Thymus (tissue), 14 donors: Measurements from ENCODE around the gene ZNF593OS. TPM values are rescaled to one million over a fixed set of nuclear protein-coding genes. Genes with fewer than 3 reads are reported as not detected.

Experiments used
- DNase-seq, 9 donors: peaks; one replicate each; pipeline ENCODE4 v3.0.0-alpha.2; 2013; ENCODE audit warnings: low spot score in 9 of 9, low read depth in 6 of 9, missing footprints in 1 of 9
- H3K27ac ChIP-seq, 2 donors: one replicate each; pipeline ENCODE4 v1.5.1; 2013; ENCODE audit warnings: control low read depth in 1 of 2, low read depth in 1 of 2, low read length in 1 of 2, mild to moderate bottlenecking in 1 of 2, moderate library complexity in 1 of 2
- H3K27me3 ChIP-seq, 2 donors: one replicate each; pipeline ENCODE4 v1.5.1; 2013; ENCODE audit warnings: low read length in 1 of 2; ENCODE audit not compliant: control insufficient read depth in 2 of 2, insufficient read depth in 1 of 2
- H3K36me3 ChIP-seq, 2 donors: one replicate each; pipeline ENCODE4 v1.5.1; 2013; ENCODE audit warnings: low read length in 1 of 2, mild to moderate bottlenecking in 1 of 2, moderate library complexity in 1 of 2; ENCODE audit not compliant: control insufficient read depth in 2 of 2, insufficient read depth in 2 of 2
- H3K4me1 ChIP-seq, 2 donors: one replicate each; pipeline ENCODE4 v1.5.1; 2013; ENCODE audit warnings: low read length in 2 of 2; ENCODE audit not compliant: control insufficient read depth in 2 of 2, insufficient read depth in 2 of 2
- H3K4me3 ChIP-seq, 2 donors: one replicate each; pipeline ENCODE4 v1.5.1; 2013; ENCODE audit warnings: low read length in 2 of 2, control low read depth in 1 of 2, mild to moderate bottlenecking in 1 of 2
- H3K9me3 ChIP-seq, 2 donors: one replicate each; pipeline ENCODE4 v1.5.1; 2013; ENCODE audit warnings: low read length in 1 of 2, mild to moderate bottlenecking in 1 of 2; ENCODE audit not compliant: control insufficient read depth in 2 of 2, insufficient read depth in 1 of 2
- WGBS: extraction: QIAGEN DNeasy Blood & Tissue Kit; methylation state at CpG from one replicate; pipeline ENCODE4 v1.1.7; 2013; 5-methylcytosine and 5-hydroxymethylcytosine counted together
- long read RNA-seq, 10 donors: transcript quantifications; one replicate each; lab custom pipeline, GENCODE V29; 2026
- polyA plus RNA-seq: library from polyadenylated mRNA; stranded (reverse); fragments of 200-250 nt; gene quantifications from one replicate; pipeline ENCODE4 v1.2.3, GENCODE V29; 2013
- total RNA-seq: library from RNA; stranded (reverse); fragments of 120-200 nt; gene quantifications from one replicate; pipeline ENCODE4 v1.2.4, GENCODE V29; 2013
- donor health status: healthy.

The ZNF593OS gene
- not detected for total RNA-seq
- polyA plus RNA-seq = 0.87 TPM
- long read RNA-seq, donor 1 = 0 reads
- long read RNA-seq, donor 2 = 0 reads
- long read RNA-seq, donor 3 = 0 reads
- long read RNA-seq, donor 4 = 0 reads
- long read RNA-seq, donor 5, partial matches to known transcripts = 0 of 1 reads
- long read RNA-seq, donor 5, other reads (novel, unspliced or antisense) = 0 of 1 reads
- long read RNA-seq, donor 6 = 0 reads
- long read RNA-seq, donor 7 = 0 reads
- long read RNA-seq, donor 8 = 0 reads
- long read RNA-seq, donor 9 = 0 reads
- long read RNA-seq, donor 10 = 0 reads

- peaks cover 10 to 26% of the 10 kb centered on the region in 2 donors for H3K4me1 ChIP-seq
- H3K27ac ChIP-seq = no peak within 1 kb of the TSS
- WGBS = 97% methylated on average over 34 of the region's 34 CpGs
- peaks cover 0 to 18% of the 10 kb centered on the region in 2 donors for H3K27me3 ChIP-seq
- peaks cover 2 to 3% of the 10 kb centered on the region in 2 donors for H3K36me3 ChIP-seq
- H3K9me3 ChIP-seq = no peaks in the 10 kb centered on the region
- no peak for DNase-seq
- no peak within 1 kb of the TSS for H3K4me3 ChIP-seq
Measured at GRCh38 chr1:26171084-26172072, at the start of gene ZNF593OS. Gene ZNF593OS, minus strand, starts transcription at chr1:26171832. Its CDS starts 171 bp downstream, at chr1:26171661.

DNA sequence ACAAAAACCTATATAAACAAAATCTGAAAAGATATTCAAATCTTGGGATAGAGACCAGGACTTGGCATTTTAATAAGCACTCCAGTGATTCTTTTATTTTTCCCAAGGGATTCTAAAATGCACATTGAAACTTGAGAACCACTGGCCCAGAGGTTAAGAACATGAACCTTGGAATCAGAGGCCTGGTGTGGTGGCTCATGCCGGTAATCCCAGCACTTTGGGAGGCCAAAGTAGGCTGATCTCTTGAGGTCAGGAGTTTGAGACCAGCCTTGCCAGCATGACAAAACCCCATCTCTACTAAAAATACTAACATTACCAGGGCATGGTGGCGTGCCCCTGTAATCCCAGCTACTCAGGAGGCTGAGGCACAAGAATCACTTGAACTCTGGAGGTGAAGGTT is 49.5 kb upstream of the ZNF593OS start:
- WGBS = 95% methylated on average over 2 of the region's 2 CpGs

DNA sequence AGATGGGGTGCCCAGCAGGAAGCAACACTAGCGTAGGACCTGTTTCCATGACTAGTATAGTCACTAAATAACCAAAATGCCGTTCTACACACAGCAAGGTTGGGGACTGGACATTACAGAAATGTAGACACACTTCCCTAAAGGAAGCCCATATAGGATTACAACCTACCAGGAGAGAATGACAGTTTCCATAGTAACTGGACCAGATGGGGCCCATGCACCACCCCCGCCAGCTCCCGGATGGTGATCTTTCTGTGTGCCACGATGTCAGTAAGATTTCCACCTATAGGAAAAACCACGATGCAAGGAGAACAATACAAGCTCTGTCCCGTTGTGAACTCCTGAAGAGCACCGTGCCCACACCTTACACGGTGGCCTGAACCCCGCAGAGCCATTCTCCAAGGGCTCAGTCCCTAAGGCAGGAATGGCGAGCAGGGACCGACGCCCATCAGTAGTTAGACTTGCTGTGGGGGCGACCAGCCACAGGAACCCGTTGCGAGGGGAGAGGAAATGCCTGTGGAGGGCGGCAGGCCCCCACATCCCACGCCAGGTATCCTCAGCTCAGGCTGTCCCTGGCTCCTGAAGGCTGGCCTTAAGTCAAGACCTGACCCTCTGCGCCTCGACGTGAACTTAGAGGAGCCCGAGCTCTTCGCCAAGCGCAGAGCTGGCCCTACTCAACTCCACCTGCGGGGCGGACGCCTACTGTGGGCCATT is 48.7 kb upstream of the ZNF593OS start:
- no peak overlapping the region for H3K4me3 ChIP-seq
- no peak for DNase-seq
- H3K36me3 ChIP-seq = no peaks in the 10 kb centered on the region
- H3K9me3 ChIP-seq = no peaks in the 10 kb centered on the region
- 80% methylated on average over 27 of the region's 27 CpGs for WGBS
- H3K27ac ChIP-seq = no peak overlapping the region
- H3K27me3 ChIP-seq = peaks cover 10 to 42% of the 10 kb centered on the region in 2 donors
- peaks cover 2 to 3% of the 10 kb centered on the region in 2 donors for H3K4me1 ChIP-seq

More for the DNA sequence above, 49.5 kb upstream of the ZNF593OS start:
- no peaks in the 10 kb centered on the region for H3K36me3 ChIP-seq
- DNase-seq = no peak
- no peak overlapping the region for H3K27ac ChIP-seq
- H3K9me3 ChIP-seq = no peaks in the 10 kb centered on the region
- peaks cover 14 to 50% of the 10 kb centered on the region in 2 donors for H3K27me3 ChIP-seq
- no peak overlapping the region for H3K4me3 ChIP-seq
- peaks cover 4 to 8% of the 10 kb centered on the region in 2 donors for H3K4me1 ChIP-seq

- Histone ChIP-seq H3K27ac (no peak overlapping the region), H3K4me3 (no peak overlapping the region), H3K4me1 (no peaks in the 10 kb centered on the region), H3K9me3 (no peaks in the 10 kb centered on the region), H3K36me3 (no peaks in the 10 kb centered on the region), H3K27me3 (peaks cover 0 to 29% of the 10 kb centered on the region in 2 donors)
- DNase-seq = no peak
- 91% methylated on average over 11 of the region's 11 CpGs for WGBS
Measured at GRCh38 chr1:26218906-26219494, 47.4 kb upstream of the ZNF593OS start.

GRCh38 chr1:26215246-26215645 is 43.6 kb upstream of the ZNF593OS start:
- WGBS = 55% methylated on average over 3 of the region's 3 CpGs
- Histone ChIP-seq H3K27me3 (peaks cover 0 to 6% of the 10 kb centered on the region in 2 donors), H3K27ac (no peak overlapping the region), H3K4me1 (no peaks in the 10 kb centered on the region), H3K36me3 (no peaks in the 10 kb centered on the region), H3K9me3 (no peaks in the 10 kb centered on the region), H3K4me3 (no peak overlapping the region)
- DNase-seq = no peak

- H3K4me3 ChIP-seq = no peak overlapping the region
- no peak for DNase-seq
- no peaks in the 10 kb centered on the region for H3K4me1 ChIP-seq
- H3K27ac ChIP-seq = no peak overlapping the region
- no peaks in the 10 kb centered on the region for H3K36me3 ChIP-seq
- H3K9me3 ChIP-seq = no peaks in the 10 kb centered on the region
- 97% methylated on average over 6 of the region's 6 CpGs for WGBS
- peaks cover 0 to 3% of the 10 kb centered on the region in 2 donors for H3K27me3 ChIP-seq
Measured at GRCh38 chr1:26213335-26213905, 41.8 kb upstream of the ZNF593OS start.

DNA sequence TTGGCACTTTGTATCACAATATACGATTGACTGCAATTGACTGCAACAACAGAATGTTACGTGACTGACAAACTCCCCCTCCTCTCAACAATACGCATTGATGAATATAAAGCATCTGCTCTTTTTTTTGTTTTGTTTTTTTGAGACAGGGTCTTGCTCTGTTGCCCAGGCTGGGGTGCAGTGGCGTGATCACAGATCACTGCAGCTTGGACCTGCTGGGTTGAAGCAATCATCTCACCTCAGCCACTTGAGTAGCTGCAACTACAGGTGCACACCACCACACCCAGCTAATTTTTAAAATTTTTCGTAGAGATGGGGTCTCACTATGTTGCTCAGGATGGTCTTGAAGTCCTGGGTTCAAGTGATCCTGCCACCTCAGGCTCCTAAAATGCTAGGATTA is 41.1 kb upstream of the ZNF593OS start:
- DNase-seq = no peak
- Histone ChIP-seq H3K27me3 (peaks cover 0 to 3% of the 10 kb centered on the region in 2 donors), H3K9me3 (no peaks in the 10 kb centered on the region), H3K4me3 (no peak overlapping the region), H3K36me3 (no peaks in the 10 kb centered on the region), H3K27ac (no peak overlapping the region), H3K4me1 (no peaks in the 10 kb centered on the region)
- WGBS = 97% methylated on average over 5 of the region's 5 CpGs

- H3K27me3 ChIP-seq = no peaks in the 10 kb centered on the region
- no peak overlapping the region for H3K27ac ChIP-seq
- no peak overlapping the region for H3K4me3 ChIP-seq
- H3K9me3 ChIP-seq = no peaks in the 10 kb centered on the region
- no peaks in the 10 kb centered on the region for H3K4me1 ChIP-seq
- DNase-seq = no peak
- no peaks in the 10 kb centered on the region for H3K36me3 ChIP-seq
- WGBS = 92% methylated on average over 5 of the region's 5 CpGs
Measured at GRCh38 chr1:26210147-26210870, 38.7 kb upstream of the ZNF593OS start.
